ENCODE results near the gene ECT2L. TPM values are rescaled to one million over a fixed set of nuclear protein-coding genes. Genes with fewer than 3 reads are reported as not detected.

Gene ECT2L
- polyA plus RNA-seq, 3 donors, result not detected

GRCh38 chr6:138882369-138883017 is 86.6 kb downstream of the ECT2L start:
- H3K27me3 ChIP-seq (ENCODE audit: control insufficient read depth in 2 of 2, insufficient read depth in 2 of 2, low read length in 2 of 2), result no peaks in the 10 kb centered on the region
- intact Hi-C loops (cut with micrococcal nuclease), result no loop called here
- H3K4me2 ChIP-seq (replicated peaks; ENCODE audit: extremely low read depth, low read length, poor library complexity, severe bottlenecking), result no peak overlapping the region
- no peak overlapping the region for H3K9ac ChIP-seq (ENCODE audit: insufficient read depth, low read length, poor library complexity, severe bottlenecking)
- H3K4me3 ChIP-seq (replicated peaks in 1 of 3; ENCODE audit: low read depth in 2 of 3, low read length in 3 of 3), result no peak overlapping the region
- H3K4me1 Mint-ChIP-seq, result no peaks in the 10 kb centered on the region
- no peak overlapping the region for H3K4me3 Mint-ChIP-seq
- no peak for DNase-seq
- H3K27ac Mint-ChIP-seq, result no peak overlapping the region
- no CpG with 5 or more reads among the region's 7 CpGs for WGBS (ENCODE audit: insufficient coverage)
- no peak overlapping the region for H3K27ac ChIP-seq (ENCODE audit: low read depth in 1 of 2, low read length in 2 of 2)
- H4K20me1 ChIP-seq (ENCODE audit: insufficient read depth, low read length), result no peaks in the 10 kb centered on the region
- H3K27me3 Mint-ChIP-seq (ENCODE audit: low read depth in 3 of 3), result peaks cover 0 to 2% (median 0%) of the 10 kb centered on the region in 3 donors
- no peak overlapping the region for H2AFZ ChIP-seq (ENCODE audit: insufficient read depth, low read depth, low read length, poor library complexity, severe bottlenecking)
- H3K36me3 ChIP-seq (replicated peaks in 1 of 2; ENCODE audit: control insufficient read depth in 1 of 2, insufficient read depth in 2 of 2, low read length in 2 of 2), result no peaks in the 10 kb centered on the region
- no peaks in the 10 kb centered on the region for H3K9me3 ChIP-seq (replicated peaks in 1 of 2; ENCODE audit: control insufficient read depth in 1 of 2, insufficient read depth in 1 of 2, low read length in 2 of 2)
- TF ChIP-seq, protein P1, sequence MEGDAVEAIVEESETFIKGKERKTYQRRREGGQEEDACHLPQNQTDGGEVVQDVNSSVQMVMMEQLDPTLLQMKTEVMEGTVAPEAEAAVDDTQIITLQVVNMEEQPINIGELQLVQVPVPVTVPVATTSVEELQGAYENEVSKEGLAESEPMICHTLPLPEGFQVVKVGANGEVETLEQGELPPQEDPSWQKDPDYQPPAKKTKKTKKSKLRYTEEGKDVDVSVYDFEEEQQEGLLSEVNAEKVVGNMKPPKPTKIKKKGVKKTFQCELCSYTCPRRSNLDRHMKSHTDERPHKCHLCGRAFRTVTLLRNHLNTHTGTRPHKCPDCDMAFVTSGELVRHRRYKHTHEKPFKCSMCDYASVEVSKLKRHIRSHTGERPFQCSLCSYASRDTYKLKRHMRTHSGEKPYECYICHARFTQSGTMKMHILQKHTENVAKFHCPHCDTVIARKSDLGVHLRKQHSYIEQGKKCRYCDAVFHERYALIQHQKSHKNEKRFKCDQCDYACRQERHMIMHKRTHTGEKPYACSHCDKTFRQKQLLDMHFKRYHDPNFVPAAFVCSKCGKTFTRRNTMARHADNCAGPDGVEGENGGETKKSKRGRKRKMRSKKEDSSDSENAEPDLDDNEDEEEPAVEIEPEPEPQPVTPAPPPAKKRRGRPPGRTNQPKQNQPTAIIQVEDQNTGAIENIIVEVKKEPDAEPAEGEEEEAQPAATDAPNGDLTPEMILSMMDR (IDR thresholded peaks at IDR 0.05), result no peak
- no peaks in the 10 kb centered on the region for H3K79me2 ChIP-seq (ENCODE audit: insufficient read depth, low read length)
- no peaks in the 10 kb centered on the region for H3K36me3 Mint-ChIP-seq
- H3K9me3 Mint-ChIP-seq, result peaks cover 0 to 2% (median 0%) of the 10 kb centered on the region in 7 donors
- no peaks in the 10 kb centered on the region for H3K4me1 ChIP-seq (ENCODE audit: control insufficient read depth in 1 of 2, insufficient read depth in 2 of 2, low read length in 2 of 2)

- Histone ChIP-seq H3K4me1 (ENCODE audit: control insufficient read depth in 1 of 2, insufficient read depth in 2 of 2, low read length in 2 of 2) (no peaks in the 10 kb centered on the region), H3K4me3 (replicated peaks in 1 of 3; ENCODE audit: low read depth in 2 of 3, low read length in 3 of 3) (no peak overlapping the region), H3K27me3 (ENCODE audit: control insufficient read depth in 2 of 2, insufficient read depth in 2 of 2, low read length in 2 of 2) (no peaks in the 10 kb centered on the region), H3K79me2 (ENCODE audit: insufficient read depth, low read length) (no peaks in the 10 kb centered on the region), H3K36me3 (replicated peaks in 1 of 2; ENCODE audit: control insufficient read depth in 1 of 2, insufficient read depth in 2 of 2, low read length in 2 of 2) (no peaks in the 10 kb centered on the region), H3K9ac (ENCODE audit: insufficient read depth, low read length, poor library complexity, severe bottlenecking) (no peak overlapping the region), H2AFZ (ENCODE audit: insufficient read depth, low read depth, low read length, poor library complexity, severe bottlenecking) (no peak overlapping the region), H4K20me1 (ENCODE audit: insufficient read depth, low read length) (no peaks in the 10 kb centered on the region), H3K27ac (ENCODE audit: low read depth in 1 of 2, low read length in 2 of 2) (no peak overlapping the region), H3K4me2 (replicated peaks; ENCODE audit: extremely low read depth, low read length, poor library complexity, severe bottlenecking) (no peak overlapping the region), H3K9me3 (replicated peaks in 1 of 2; ENCODE audit: control insufficient read depth in 1 of 2, insufficient read depth in 1 of 2, low read length in 2 of 2) (no peaks in the 10 kb centered on the region)
- Mint-ChIP-seq H3K4me1 (no peaks in the 10 kb centered on the region), H3K27ac (peak overlapping the region in 1 of 7 donors; percentile 58), H3K4me3 (no peak overlapping the region), H3K36me3 (no peaks in the 10 kb centered on the region), H3K27me3 (ENCODE audit: low read depth in 3 of 3) (no peaks in the 10 kb centered on the region), H3K9me3 (peaks cover 0 to 5% (median 0%) of the 10 kb centered on the region in 7 donors)
- intact Hi-C loops (cut with micrococcal nuclease), result no loop called here
- 96% methylated on average over 3 of the region's 13 CpGs for WGBS (ENCODE audit: insufficient coverage)
- TF ChIP-seq, protein P1 (IDR thresholded peaks at IDR 0.05), result no peak
- no peak for DNase-seq
Observed at GRCh38 chr6:138885156-138885819, 89.4 kb downstream of the ECT2L start.
